Left hindlimb (tissue), 1 donor: ENCODE data around the gene CCNT2.
A peak's percentile ranks its signal among the peaks of the same experiment; 100 is the strongest.
"Not testable (repeated sequence)": the region's sequence is repeated elsewhere in the genome, so short reads cannot be mapped to it uniquely, and the experiment has no call there.

Source experiments
- DNase-seq: peaks from one replicate; pipeline ENCODE4 v3.0.0-alpha.2; 2018

CCNT2 gene

DNA sequence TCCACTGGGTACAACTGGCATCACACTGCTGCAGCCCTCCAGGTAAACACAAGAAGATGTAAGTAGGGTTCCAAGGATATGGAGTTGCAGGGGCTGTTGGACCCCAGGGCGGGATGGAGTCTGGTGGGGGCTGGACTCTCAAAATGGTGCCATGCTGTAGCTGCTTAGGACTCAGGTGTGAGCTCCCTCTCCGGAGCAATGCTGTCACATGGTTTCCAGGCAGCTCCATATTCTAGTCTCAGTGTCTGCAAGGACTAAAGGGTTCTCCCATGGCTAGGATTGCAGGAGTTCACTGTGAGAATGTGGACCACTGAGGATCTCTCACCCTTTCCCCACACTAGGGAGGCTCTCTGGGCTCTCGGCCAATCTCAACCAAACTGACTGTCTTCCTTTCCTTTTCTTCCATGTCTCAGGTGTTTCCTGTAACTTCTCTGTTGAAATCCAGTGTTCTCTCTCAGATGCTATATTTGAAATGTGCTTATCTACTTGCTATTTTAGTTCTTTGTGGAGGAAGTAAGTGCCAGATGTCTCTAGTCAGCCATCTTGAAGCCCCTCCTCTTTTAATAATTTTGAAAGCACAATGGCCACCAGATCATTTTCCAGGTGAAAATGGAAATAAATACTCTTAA lies 57.6 kb downstream of the CCNT2 start:
- peak; percentile 30 for DNase-seq

GRCh38 chr2:134977104-134977503 lies 58.5 kb downstream of the CCNT2 start:
- DNase-seq, result not testable (repeated sequence)

- no peak for DNase-seq
These were observed 60.6 kb downstream of the CCNT2 start for GRCh38 chr2:134979221-134979620.

DNA sequence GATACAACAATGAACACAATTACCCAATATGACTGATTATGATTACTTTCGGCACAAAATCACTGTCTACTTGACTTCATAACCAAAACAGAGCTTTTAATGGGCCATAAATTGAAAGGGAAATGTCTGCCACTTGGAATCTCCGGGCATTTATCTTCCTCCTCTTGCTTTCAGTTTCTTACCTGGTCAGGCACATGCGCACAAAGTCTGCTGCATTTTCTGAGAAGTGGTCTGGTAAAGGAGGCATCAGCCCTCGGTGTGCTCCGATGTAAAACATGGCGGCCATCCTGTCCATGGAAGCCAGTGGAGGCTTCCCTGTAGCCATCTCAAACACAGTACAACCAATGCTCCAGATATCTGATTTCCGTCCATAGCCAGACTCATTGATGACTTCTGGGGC lies 62.0 kb downstream of the CCNT2 start:
- DNase-seq, result no peak

DNA sequence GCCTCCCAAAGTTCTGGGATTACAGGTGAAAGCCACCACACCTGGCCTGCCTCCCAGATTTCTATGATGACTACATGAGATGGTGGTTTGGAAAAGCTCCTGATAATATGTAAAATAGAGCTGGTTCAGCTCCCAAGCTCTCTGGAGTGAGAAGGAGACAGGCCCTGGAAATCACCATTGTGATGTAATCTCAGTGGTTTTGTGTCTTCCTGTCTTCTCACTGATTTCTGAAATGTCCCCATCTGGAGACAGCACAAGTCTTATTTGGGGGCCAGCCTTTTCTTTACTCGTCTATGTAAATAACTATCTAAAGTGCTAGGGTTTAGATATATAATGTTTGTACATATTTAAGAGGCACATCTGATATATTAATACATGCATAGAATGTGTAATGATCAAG lies 64.0 kb downstream of the CCNT2 start:
- no peak for DNase-seq

- no peak for DNase-seq
These were observed 66.4 kb downstream of the CCNT2 start for GRCh38 chr2:134985061-134985460.

GRCh38 chr2:134988994-134989605 lies 70.5 kb downstream of the CCNT2 start:
- no peak for DNase-seq

- DNase-seq, result no peak
These were observed 80.9 kb downstream of the CCNT2 start for GRCh38 chr2:134999521-134999920.

DNA sequence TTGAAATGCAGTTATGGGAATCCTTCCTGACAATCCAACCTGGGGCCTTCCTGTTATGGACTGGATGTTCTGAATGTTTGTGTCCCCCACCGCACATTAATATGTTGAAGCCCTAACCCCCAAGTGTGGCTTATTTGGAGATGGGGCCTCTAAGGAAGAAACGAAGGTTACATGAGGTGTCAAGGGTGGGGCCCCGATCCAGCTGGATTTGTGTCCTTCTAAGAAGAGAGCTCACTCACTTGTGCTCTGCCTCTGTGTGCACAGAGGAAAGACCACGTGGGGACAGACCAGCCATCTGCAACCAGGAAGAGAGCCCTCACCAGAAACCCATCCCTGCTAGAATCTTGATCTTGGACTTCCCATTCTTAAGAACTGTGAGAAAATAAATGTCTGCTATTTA lies 84.2 kb downstream of the CCNT2 start:
- DNase-seq, result no peak

- DNase-seq, result peak; percentile 59
These were observed 85.6 kb downstream of the CCNT2 start for GRCh38 chr2:135004005-135004746.

DNA sequence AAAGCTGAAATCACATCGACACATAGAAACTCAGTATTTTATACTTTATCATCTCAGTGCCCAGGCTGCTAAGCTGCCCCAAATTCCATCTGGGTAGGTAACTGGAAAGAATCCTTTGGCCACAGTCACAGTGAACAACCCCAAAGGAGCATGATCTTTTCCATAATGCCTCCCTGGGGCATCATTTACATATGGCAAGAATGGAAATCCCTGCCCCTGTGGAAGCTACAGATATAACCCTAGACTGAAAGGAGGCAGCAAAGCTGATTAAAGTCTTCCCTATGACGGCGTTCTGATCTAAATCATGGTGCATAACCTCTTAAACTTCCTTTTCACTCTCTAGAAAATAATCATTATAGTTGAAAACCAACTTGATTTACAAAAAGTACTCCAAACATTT lies 87.1 kb downstream of the CCNT2 start:
- no peak for DNase-seq
